SK-N-SH treated with all-trans-retinoic acid at 6 μM for 48 hours (cell line): Measurements from ENCODE around the gene STEAP3.

Source experiments
- GLIS3 ChIP-seq: fragments of 250-450 bp; sonication (Bioruptor Pico); IDR thresholded peaks from 2 replicates; pipeline ENCODE4 v1.5.0; 2020; ENCODE audit warnings: mild to moderate bottlenecking, moderate library complexity
- OSR1 ChIP-seq: fragments of 250-450 bp; sonication (Bioruptor Pico); IDR thresholded peaks from 2 replicates; pipeline ENCODE4 v1.8.0; 2022; ENCODE audit warnings: moderate library complexity, mild to moderate bottlenecking, inconsistent platforms
- RARB ChIP-seq: fragments of 250-450 bp; sonication (Bioruptor Pico); IDR thresholded peaks from 2 replicates; pipeline ENCODE4 v1.8.0; 2021; ENCODE audit warnings: mild to moderate bottlenecking, moderate library complexity
- TSHZ2 ChIP-seq: fragments of 250-450 bp; sonication (Bioruptor Pico); IDR thresholded peaks from 2 replicates; pipeline ENCODE4 v1.5.0; 2020; ENCODE audit warnings: mild to moderate bottlenecking, moderate library complexity
- TF ChIP-seq, protein P1 (sequence below): fragments of 250-450 bp; sonication (Bioruptor Pico); IDR thresholded peaks from 2 replicates; pipeline ENCODE4 v1.8.0; 2020; ENCODE audit warnings: mild to moderate bottlenecking, moderate library complexity, borderline replicate concordance

- TF ChIP-seq, protein P1, sequence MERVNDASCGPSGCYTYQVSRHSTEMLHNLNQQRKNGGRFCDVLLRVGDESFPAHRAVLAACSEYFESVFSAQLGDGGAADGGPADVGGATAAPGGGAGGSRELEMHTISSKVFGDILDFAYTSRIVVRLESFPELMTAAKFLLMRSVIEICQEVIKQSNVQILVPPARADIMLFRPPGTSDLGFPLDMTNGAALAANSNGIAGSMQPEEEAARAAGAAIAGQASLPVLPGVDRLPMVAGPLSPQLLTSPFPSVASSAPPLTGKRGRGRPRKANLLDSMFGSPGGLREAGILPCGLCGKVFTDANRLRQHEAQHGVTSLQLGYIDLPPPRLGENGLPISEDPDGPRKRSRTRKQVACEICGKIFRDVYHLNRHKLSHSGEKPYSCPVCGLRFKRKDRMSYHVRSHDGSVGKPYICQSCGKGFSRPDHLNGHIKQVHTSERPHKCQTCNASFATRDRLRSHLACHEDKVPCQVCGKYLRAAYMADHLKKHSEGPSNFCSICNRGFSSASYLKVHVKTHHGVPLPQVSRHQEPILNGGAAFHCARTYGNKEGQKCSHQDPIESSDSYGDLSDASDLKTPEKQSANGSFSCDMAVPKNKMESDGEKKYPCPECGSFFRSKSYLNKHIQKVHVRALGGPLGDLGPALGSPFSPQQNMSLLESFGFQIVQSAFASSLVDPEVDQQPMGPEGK = no peak
- TF ChIP-seq GLIS3 (CRISPR knock-in tag) (no peak), RARB (CRISPR knock-in tag) (no peak), TSHZ2 (no peak), OSR1 (CRISPR knock-in tag) (no peak)
Observed at GRCh38 chr2:119214453-119215037, 9.1 kb upstream of the STEAP3 start.
